Amniotic stem cell (primary cell): ENCODE results near the gene ANKRD16.
A peak's percentile ranks its signal among the peaks of the same experiment; 100 is the strongest.
"Not testable (repeated sequence)": the region's sequence is repeated elsewhere in the genome, so short reads cannot be mapped to it uniquely, and the experiment has no call there.

ENCODE experiments used
- DNase-seq: peaks from one replicate; lab custom pipeline; 2025; lab: John Stamatoyannopoulos, UW

ANKRD16 gene

DNA sequence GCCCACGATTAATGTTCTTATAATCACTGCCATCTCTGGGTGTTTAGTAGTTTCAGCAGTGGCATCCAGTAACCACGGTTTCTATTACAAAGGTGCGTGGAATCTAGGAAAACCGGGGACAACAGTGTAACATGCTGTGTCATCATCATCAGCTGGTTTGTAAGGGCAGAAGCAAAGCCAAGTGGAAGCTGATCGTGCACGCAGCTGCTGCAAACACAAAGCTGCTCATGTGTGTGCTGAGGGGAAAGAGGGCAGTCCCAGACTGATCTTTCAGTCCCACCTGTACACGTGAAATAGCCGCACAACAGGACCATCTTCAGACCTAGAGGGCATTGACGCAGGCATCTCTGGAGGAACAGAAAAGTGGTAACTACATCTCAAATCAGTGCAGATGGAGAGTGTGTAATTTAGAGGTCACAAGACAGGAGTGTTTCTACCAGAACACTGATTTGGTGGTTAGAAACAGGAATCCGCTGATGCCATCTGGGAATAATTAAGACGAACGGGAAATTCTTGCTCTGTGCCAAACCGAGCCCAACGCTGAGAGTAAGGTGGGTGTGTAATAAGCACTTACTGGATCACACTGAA is 13.4 kb downstream of the ANKRD16 start:
- peak; percentile 65 for DNase-seq

DNA sequence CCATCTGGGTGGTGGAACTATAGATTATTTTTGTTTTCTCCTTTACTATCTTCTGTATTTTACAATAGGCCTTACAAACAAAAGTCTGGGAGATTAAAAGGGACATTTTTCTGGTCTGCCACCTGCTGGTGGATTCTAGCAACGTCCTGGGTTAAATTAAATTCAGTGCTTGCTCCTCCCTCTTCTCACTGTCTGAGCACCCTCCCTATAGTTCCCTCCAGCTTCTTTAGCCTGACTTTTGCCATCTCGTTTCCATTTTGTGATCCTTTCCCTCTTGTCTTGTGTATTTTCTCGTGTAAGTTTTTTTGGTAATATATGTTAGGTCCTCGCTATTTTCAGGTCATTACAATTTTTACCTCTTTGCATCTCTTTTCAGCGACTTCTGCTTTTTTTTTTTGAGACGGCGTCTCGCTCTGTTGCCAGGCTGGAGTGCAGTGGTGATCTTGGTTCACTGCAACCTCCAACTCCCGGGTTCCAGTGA is 16.1 kb downstream of the ANKRD16 start:
- DNase-seq, result peak; percentile 47

DNA sequence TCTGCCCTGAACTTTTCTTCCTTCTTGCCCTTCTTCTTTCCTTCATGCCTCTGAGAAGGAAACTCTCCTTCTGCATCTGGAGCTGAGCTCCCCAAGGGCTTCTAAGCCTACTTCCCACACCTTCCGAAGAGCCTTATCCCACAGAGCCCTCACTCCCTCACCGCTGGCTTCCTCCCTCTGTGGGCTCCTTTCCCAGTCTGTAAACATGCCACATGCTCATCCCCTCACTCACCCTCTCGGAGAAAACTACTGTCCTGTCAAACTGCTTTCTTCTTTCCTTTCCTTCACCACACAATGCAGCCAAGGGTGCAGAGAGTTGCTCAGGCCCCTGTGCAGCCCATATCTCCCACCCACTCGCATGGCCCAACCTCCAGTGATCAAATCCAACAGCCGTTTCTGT is 18.1 kb downstream of the ANKRD16 start:
- DNase-seq, result no peak

DNA sequence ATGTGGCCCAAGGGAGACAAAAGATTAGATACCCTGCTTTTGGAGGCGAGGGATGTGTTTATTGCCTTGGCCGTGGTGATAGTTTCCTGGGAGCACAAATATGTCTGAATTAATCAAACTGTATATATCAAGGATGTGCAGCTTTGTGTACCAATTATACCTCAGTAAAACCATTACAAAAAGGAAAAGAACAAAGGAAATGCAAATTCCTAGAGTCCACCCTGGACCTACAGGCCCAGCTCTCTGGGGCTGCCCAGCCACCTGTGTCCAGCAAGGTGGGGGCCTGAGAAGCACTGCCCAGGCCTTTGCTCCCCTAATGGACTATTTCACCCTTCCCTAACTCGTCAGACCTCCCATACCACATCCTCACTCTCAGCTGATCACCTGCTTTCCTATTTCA is 20.5 kb downstream of the ANKRD16 start:
- no peak for DNase-seq

DNA sequence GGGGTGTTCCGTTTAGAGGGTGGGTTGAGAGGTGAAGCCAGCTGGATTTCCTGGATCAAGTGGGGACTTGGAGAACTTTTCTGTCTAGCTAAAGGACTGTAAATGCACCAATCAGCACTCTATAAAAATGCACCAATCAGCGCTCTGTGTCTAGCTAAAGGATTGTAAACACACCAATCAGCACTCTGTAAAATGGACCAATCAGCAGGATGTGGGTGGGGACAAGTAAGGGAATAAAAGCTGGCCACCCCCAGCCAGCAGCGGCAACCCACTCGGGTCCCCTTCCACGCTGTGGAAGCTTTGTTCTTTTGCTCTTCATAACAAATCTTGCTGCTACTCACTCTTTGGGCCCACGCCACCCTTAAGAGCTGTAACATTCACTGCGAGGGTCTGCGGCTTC is 21.3 kb downstream of the ANKRD16 start:
- not testable (repeated sequence) for DNase-seq

DNA sequence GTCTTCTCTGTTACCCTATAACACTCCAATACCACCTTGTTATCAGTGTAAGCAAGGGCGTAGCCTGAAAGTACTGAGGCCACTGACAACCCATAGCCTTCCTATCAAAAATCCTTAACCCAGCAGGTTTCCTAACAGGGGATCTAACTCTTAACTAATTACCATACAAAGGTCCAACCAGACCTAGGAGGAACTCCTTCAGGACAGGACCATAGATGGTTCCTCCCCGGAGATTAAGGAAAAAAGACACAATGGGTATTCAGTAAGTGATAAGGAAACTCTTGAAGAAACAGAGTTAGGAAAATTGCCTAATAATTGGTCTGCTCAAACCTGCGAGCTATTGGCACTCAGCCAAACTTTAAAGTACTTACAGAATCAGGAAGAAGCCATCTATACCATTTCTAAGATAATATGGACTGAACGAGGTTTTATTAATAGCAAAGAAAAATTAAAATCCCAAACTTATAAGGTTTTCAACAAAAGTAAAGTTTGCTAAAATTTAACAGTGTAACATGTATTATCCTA is 22.5 kb downstream of the ANKRD16 start:
- DNase-seq, result not testable (repeated sequence)

DNA sequence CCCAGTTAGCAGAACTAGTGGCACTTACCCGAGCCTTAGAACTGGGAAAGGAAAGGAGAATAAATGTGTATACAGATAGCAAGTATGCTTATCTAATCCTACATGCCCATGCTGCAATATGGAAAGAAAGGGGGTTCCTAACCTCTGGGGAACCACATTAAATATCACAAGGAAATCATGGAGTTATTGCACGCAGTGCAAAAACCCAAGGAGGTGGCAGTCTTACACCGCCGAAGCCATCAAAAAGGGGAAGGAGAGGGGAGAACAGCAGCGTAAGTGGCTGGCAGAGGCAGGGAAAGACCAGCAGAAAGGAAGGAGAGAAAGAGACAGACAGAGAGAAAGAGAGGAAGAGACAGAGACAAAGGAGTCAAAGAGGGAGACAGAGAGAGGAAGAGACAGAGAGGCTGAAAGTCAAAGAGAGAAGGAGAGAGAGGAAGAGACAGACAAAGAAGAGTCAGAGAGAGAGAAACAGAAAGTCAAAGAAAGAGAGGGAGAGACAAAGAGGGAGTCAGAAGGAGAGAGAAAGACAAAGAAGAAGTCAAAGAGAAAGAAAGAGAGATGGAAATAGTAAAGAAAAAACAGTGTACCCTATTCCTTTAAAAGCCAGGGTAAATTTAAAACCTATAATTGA is 23.1 kb downstream of the ANKRD16 start:
- DNase-seq, result not testable (repeated sequence)

DNA sequence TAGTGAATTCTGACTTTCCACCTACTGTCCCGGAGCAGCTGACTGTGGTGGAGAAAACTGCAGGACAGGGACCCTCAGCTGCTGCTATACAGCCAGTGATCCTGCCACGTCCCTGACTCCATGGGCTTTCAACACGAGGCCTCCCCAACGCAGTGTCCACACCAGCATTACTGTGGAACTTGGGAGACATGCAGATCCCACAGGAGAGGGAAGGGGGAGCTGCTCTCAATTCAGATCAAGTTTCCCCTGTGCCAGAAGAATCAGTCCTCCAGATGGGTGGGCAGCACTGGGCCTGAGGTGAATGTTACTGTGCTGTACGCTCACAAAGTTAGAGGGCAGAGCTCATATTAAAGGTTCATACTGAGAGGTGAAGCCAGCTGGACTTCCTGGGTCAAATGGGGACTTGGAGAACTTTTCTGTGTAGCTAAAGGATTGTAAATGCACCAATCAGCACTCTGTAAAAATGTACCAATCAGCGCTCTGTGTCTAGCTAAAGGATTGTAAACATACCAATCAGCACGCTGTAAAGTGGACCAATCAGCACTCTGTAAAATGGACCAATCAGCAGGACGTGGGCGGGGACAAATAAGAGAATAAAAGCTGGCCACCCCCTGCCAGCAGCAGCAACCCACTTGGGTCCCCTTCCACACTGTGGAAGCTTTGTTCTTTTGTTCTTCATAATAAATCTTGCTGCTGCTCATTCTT is 26.6 kb downstream of the ANKRD16 start:
- DNase-seq, result not testable (repeated sequence)

DNA sequence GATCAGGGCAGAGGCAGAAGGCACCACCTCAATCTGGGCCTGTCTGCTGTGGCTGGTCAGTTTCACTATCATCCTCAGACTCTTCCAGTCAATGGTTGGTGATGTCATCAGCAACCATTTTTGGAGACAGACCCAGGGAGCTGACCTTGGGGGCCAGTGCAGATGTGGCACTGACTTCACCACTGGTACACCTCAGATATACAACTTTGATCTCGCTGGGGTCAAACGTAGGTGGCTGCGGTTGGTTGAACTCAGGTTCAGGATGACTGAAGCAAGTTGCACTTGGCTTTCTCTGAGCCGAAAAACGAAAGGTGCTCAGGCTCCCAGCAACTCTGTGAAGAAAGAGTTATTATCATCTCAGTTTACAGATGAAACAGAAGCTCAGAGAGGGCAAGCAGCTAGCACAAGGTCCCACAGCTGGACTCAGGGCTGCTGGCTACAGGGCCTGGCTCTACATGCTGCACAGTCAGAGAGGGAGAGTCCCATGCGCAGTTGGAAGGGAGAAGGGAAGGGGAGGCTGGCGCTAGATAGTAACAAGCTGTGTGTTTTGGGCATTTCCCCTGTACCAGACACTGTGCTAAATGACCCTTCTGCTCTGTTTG is 27.2 kb downstream of the ANKRD16 start:
- DNase-seq, result no peak

DNA sequence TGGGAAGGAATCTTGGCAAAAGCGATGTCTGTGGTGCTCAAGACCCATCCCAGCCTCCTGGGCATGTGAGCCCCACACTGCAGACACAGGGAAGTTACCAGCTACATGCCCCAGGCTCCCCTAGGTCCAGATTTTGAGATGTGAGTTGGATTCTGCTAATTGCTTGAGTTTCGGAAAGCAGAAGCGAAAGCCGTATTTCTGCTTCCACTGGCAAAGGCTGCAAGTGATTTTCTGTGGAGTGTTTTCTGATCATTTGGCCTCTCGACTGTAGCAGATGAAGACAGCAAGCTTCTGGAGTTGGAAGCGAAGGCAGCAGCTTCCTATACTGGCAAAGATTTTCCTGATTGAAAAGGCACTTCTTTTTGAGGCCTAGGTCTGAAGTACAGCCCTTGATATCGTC is 29.6 kb downstream of the ANKRD16 start:
- DNase-seq, result no peak

DNA sequence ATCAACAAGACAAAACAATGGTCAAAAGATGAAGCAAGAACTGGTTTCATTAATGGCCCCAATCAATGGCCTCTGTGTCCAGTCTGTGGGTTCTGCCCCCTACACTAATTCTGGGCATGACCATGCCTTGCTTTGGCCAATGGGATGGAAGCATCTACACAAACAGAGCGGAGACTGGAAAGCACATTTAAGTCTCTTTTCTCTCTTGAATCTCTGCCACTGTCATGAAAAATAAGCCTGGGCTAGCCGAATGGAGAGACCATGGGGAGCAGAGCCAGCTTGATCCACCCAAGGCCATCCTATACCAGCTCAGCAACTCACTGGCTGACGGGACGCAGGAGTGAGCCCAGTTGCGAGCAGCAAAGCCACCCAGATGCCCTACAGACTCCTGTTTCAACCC is 30.9 kb downstream of the ANKRD16 start:
- no peak for DNase-seq

DNA sequence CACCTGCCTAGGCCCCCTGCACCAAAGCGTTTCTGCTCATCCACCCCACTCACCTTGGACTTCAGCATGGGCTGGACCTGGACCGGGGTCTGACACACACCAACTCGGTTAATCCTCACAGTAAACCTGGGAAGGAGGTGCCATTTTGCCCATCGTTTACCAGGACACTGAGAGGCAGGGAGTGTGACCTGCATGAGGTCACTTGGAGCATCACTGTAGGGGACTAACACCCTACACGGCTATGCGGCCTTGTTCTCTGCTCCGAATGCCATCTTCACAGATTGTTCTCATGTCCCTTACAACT is 33.0 kb downstream of the ANKRD16 start:
- no peak for DNase-seq

DNA sequence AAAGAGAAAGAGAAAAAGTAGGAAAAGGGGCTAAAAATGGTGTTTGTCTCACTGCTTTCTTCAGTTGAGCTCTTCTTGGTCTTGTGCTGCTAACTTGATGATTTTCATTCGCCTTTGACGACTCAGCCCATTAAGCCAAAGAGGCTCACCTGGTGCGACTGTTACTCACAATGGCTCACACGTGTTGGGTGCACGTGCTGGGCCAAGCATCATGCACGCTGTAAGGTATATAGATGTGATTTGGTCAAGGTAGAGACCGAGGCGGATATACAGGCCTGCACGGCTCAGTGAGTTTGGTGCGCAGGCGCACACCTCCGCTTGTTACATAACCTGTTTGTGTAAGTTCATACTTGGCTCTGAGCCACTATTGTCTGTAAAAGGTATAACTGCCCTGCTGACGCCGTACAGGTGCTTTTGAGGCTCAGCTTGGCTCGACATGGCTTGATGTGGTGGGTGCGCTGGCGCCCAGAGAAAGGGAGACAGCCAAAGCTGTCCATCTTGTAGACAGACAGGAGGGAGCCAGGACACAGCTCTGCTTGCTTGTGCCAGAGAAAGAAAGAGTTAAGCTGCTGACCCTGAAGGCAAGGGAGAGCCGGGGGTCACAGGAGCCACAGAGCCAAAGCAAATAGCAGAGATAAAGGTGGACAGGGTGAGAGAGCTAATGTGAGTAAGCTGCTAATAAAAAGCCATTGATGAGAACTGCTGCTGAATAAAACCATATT is 33.6 kb downstream of the ANKRD16 start:
- no peak for DNase-seq

DNA sequence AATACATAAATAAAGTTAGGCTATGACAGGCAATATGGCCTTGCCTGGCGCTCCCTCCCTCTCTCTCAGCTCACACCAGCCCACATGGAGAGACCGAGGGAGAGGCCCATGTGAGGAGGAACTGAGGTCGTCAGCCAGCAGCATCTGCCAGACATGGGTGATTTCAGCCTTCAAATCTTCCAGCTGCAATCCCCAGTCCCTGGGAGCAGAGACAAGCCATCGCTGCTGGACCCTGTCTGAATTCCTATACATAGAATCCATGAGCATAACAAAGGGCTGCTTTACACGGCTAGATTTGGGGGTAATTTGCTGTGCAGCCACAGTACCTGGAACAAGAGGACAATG is 35.6 kb downstream of the ANKRD16 start:
- no peak for DNase-seq

DNA sequence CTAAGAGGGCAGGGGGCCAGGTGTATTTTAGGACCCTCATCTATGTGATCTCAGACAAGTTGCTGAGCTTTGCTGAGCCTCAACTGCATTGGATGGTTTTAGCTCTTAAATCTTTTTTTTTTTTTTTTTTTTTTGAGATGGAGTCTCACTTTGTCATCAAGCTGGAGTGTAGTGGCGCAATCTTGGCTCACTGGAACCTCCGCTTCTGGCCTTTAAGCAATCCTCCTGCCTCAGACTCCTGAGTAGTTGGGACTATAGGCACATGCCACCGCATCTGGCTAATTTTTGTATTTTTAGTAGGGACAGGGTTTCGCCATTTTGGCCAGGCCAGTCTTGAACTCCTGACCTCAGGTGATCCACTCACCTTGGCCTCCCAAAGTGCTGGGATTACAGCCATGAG is 43.0 kb downstream of the ANKRD16 start:
- DNase-seq, result not testable (repeated sequence)

DNA sequence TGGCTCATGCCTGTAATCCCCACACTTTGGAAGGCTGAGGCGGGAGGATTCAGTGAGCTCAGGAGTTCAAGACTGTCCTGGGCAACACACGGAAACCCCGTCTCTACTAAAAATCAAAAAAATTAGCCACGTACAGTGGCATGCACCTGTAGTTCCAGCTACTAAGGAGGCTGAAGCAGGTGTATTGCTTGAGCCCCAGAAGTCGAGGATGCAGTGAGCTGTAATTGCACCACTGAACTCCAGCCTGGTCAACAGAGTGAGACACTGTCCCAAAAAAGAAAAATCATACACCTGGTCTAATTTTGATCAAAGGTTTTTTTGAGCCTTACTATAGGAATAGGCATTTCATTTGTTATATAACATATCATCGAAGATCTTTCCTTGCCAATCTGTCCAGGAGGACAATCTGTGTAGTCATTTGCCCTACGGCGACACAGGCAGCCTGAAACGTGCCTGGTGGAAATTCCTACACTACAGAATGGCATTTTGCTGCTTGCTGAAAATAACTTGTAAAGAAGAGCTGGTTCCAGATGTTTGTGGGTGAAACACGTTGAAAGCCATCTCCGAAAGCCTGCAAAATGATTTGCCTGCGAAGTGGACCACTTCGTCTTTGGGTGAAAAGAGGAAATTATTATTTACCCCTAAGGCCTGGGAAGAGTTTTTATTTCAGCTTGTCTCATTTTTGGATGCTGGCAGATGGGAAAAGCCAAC is 45.2 kb downstream of the ANKRD16 start:
- DNase-seq, result no peak

DNA sequence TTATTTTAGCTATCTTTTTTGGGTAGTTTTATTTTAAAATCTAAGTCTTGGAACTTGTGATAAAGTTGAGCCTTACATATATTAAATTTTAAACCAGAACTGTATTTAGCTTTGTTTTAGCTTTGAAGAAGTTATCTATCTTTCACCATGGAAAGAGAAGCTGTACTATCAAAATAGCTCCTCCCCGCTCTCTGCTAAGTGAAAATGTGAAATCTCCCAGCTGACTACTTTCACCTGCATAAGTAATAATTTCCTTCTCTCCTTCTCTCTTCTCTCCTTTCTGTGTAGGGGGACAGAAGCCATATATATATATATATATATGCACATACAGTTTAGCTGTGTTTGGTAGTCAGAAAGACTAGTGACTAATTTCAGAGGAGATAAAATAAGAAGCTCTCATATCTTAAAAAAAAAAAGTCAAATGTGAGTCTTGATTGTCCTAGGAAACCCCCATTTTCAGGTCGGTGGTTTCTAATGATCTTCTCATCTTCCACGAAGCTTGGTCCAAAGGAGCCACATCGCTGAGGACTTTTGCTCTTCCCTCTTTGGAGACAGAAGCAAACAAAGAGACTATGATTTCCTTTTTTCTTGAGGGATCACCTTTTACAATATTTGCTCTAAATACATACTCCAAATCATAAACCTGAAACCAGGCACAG is 45.9 kb downstream of the ANKRD16 start:
- DNase-seq, result no peak

DNA sequence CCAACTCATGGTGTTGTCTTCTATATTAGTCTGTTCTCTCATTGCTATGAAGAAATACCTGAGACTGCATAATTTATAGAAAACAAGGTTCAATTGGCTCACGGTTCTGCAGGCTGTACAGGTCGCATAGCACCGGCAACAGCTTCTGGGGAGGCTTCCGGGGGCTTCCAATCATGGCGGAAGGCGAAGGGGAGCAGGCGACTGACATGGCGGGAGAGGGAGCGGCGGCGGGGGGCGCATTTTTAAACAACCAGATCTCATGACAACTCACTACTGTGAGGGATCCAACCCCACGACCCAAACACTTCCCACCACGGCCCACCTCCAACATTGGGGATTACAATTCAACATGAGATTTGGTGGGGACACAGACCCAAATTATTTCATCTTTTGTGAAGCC is 47.7 kb downstream of the ANKRD16 start:
- no peak for DNase-seq

DNA sequence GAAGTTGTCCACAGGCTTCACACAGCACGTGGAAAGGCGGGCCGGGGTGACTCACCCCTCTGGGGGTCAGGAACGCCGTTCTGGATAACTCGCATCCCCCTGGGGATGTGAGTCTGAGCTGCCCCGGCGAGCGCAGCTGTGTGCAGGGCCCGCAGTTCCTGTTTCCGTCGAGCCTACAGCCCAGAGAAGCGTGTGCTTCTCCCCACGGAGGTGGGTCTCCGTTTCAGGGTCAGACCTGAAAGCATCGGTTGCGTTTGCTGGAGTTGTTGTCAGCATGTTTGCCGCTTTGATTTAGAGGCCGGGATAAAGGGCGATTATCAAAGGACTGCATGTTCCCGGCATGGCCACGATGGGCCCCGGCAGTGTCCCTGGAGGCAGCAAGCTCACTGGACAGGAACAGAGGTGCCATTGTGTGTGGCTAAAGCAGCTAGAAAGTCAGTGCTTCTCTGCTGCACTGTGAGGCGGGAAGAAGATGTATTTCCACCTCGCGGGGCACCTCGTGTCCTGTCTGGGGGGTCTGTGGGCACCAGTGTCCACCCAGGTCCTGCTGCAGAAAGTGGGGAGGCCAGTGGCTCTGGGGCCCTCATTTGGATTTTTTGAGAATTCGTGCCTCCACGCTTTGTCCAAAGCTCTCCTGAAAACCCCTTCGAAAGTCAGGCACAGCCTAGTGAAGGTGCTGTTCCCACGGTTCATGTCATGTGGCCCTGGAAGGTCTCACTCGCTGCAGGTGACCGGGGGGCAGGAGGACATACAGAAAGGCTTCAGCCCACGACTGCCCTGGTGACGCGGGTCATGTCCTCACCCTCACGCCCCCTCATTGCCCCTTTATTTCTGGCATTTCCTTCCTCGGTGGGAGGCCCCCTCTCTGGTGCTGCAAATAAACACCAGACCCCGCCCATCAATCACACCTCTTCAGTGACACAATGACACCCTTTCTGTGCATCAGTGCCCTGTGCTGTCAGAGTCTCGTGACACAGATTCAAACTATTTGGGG is 49.1 kb downstream of the ANKRD16 start:
- no peak for DNase-seq

DNA sequence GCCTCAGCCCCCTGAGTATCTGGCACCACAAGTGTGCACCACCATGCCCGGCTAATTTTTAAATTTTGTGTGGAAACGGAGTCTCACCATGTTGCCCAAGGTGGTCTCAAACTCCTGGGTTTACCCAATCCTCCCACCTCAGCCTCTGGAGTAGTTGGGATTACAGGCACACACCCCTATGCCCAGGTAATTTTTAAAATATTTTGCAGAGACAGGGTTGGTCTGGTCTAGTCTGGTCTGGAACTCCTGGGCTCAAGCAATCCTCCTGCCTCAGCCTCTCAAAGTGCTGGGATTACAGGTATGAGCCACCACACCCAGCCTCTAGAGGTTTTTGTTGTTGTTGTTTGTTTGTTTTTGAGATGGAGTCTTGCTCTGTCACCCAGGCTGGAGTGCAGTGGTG is 53.5 kb downstream of the ANKRD16 start:
- DNase-seq, result not testable (repeated sequence)
